K562 (cell line): ENCODE data around the gene FOXP4. TPM values are rescaled to one million over a fixed set of nuclear protein-coding genes. Genes with fewer than 3 reads are reported as not detected.

Experiments
- FIP1L1 ChIP-seq: fragments of 200-400 bp; formaldehyde crosslinking; IDR thresholded peaks from 2 replicates; pipeline ENCODE4 v1.6.1; 2018; ENCODE audit warnings: mild to moderate bottlenecking, low read depth, low read length; ENCODE audit not compliant: poor library complexity, severe bottlenecking
- FOXP1 ChIP-seq: sonication (generic); formaldehyde crosslinking; IDR thresholded peaks from 2 replicates; pipeline ENCODE4 v1.8.0; 2022; ENCODE audit warnings: mild to moderate bottlenecking, missing genetic modification reagents
- HEY1 ChIP-seq: fragments of 250-450 bp; sonication (Bioruptor Pico); IDR thresholded peaks from 2 replicates; pipeline ENCODE4 v1.5.0; 2020; ENCODE audit warnings: mild to moderate bottlenecking, moderate library complexity, borderline replicate concordance
- HMG20A ChIP-seq: fragments of 450-650 bp; formaldehyde crosslinking; conservative IDR thresholded peaks from 2 replicates; pipeline ENCODE4 v1.4.0; 2020; ENCODE audit warnings: mild to moderate bottlenecking, mixed read lengths
- MCM5 ChIP-seq: fragments of 450-650 bp; IDR thresholded peaks from 2 replicates; pipeline ENCODE4 v1.6.1; 2016; ENCODE audit warnings: low read depth
- NEUROD1 ChIP-seq: fragments of 150-350 bp; IDR thresholded peaks from 2 replicates; pipeline ENCODE4 v1.6.1; 2014; ENCODE audit warnings: borderline replicate concordance, low read length, low read depth; ENCODE audit not compliant: partially characterized antibody
- RBM17 ChIP-seq: fragments of 200-400 bp; formaldehyde crosslinking; IDR thresholded peaks from 2 replicates; pipeline ENCODE4 v1.6.1; 2017; ENCODE audit warnings: low read depth, mild to moderate bottlenecking, low read length, borderline replicate concordance
- SRSF3 ChIP-seq: fragments of 200-400 bp; formaldehyde crosslinking; IDR thresholded peaks from 2 replicates; pipeline ENCODE4 v1.6.1; 2016; ENCODE audit warnings: mild to moderate bottlenecking, low read length, moderate library complexity; ENCODE audit not compliant: insufficient read depth
- ZBTB7A ChIP-seq: IDR thresholded peaks from 2 replicates; pipeline ENCODE4 v1.6.1; 2011; ENCODE audit warnings: low read depth, mild to moderate bottlenecking, low read length, moderate library complexity, borderline replicate concordance; ENCODE audit not compliant: control insufficient read depth
- polyA plus RNA-seq, 8 experiments: library from polyadenylated mRNA; depleted of rRNA in 4 of 8; stranded (reverse) in 5 of 8; unstranded in 3 of 8; fragments of >200 nt; fragmentation: Nextera tagmentation in 2 of 8; fragmentation: Illumina TruSeq in 1 of 8; extraction: Ambion mirVana in 2 of 8; extraction: Trizol in 1 of 8; gene quantifications; 2 replicates each; pipeline versions ENCODE4 v1.2.1 to v1.2.3, GENCODE V29; 2011 to 2014; ENCODE audit warnings: inconsistent platforms in 1 of 8, missing spikeins in 1 of 8
- total RNA-seq, 7 experiments: library from RNA; depleted of rRNA in 6 of 7; stranded (reverse); fragments of >200 nt in 6 of 7; fragmentation: Illumina TruSeq in 2 of 7; extraction: Trizol in 2 of 7; gene quantifications; 2 replicates each; pipeline versions ENCODE4 v1.2.1 to v1.2.3, GENCODE V29; 2011 to 2021; ENCODE audit warnings: low replicate concordance in 1 of 7
- TF ChIP-seq, protein P1 (sequence below), 2 experiments: fragments of 450-650 bp in 1 of 2; sonication (generic) in 1 of 2; formaldehyde crosslinking in 1 of 2; IDR thresholded peaks; 2 replicates each; pipeline versions ENCODE4 v1.7.1 to v1.9.0; 2016 to 2022; ENCODE audit warnings: inconsistent platforms in 1 of 2, mild to moderate bottlenecking in 1 of 2, missing genetic modification reagents in 1 of 2
- TF ChIP-seq, protein P2 (sequence below), 3 experiments: fragments of 200-800 bp in 1 of 3; sonication (Bioruptor generic) in 1 of 3; sonication (generic) in 1 of 3; formaldehyde crosslinking in 1 of 3; IDR thresholded peaks; 2 replicates each; pipeline versions ENCODE4 v1.6.1 to v1.8.0; 2016 to 2022; ENCODE audit warnings: mild to moderate bottlenecking in 2 of 3, missing compliant biosample characterization in 2 of 3, missing genetic modification characterization in 2 of 3, missing genetic modification reagents in 1 of 3
- TF ChIP-seq, protein P3 (sequence below): fragments of 450-650 bp; formaldehyde crosslinking; conservative IDR thresholded peaks from 2 replicates; pipeline ENCODE4 v1.4.0; 2022; ENCODE audit warnings: mild to moderate bottlenecking, missing genetic modification characterization

The FOXP4 gene
- total and polyA plus RNA-seq, 9 of the 15 experiments (the other 6 are each of a cell fraction or from before 2014, with no cell fraction given), result 0.11 to 29.4 (median 2.3) TPM

DNA sequence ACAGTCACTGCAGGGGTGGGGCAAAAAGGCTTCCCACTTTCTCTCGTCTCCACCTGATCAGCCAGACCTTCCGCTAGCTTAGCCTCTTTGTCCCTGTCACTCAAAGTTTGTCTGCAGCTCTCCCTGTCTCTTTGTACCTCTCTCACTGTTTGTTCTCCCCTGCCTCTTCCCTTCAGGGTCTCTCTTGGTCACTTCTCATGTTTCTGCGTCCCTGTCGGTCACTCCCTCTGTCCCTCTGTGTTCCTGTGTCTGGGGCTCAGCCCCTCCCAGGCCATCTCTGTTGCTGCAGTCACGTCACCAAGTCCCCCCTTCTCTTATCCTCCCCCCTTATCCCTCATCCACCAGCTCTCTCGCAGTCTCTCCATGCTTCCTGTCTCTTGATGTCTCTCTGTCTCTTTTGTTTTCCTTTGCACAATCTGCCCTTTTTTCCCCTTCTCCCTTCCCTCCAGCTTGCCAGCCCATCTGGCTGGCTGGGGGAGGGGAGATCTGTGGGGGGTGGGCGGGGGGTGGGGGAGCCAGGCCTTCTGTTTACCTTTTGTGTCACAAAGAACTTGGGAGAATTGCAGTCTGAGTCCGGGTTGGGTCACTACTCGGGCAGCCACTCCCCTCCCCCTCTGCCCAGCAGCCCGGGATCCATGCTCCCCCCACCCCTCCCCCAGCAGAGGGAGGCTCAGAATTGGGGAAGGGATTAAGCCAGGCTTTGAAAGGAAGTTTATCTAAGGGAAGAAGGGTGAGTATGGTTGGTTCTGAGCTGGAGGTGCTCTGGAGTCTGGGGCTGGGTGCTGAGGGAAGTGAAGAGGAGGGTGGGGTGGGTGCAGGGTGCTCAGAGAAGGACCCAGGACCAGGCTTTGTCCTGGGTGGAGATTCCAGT is 32.3 kb downstream of the FOXP4 start (continued):
- TF ChIP-seq FIP1L1 (no peak), MCM5 (no peak), ZBTB7A (no peak), RBM17 (no peak), HMG20A (no peak), FOXP1 (CRISPR knock-in tag) (no peak), NEUROD1 (no peak), SRSF3 (no peak), HEY1 (CRISPR knock-in tag) (no peak)
- TF ChIP-seq, protein P1, sequence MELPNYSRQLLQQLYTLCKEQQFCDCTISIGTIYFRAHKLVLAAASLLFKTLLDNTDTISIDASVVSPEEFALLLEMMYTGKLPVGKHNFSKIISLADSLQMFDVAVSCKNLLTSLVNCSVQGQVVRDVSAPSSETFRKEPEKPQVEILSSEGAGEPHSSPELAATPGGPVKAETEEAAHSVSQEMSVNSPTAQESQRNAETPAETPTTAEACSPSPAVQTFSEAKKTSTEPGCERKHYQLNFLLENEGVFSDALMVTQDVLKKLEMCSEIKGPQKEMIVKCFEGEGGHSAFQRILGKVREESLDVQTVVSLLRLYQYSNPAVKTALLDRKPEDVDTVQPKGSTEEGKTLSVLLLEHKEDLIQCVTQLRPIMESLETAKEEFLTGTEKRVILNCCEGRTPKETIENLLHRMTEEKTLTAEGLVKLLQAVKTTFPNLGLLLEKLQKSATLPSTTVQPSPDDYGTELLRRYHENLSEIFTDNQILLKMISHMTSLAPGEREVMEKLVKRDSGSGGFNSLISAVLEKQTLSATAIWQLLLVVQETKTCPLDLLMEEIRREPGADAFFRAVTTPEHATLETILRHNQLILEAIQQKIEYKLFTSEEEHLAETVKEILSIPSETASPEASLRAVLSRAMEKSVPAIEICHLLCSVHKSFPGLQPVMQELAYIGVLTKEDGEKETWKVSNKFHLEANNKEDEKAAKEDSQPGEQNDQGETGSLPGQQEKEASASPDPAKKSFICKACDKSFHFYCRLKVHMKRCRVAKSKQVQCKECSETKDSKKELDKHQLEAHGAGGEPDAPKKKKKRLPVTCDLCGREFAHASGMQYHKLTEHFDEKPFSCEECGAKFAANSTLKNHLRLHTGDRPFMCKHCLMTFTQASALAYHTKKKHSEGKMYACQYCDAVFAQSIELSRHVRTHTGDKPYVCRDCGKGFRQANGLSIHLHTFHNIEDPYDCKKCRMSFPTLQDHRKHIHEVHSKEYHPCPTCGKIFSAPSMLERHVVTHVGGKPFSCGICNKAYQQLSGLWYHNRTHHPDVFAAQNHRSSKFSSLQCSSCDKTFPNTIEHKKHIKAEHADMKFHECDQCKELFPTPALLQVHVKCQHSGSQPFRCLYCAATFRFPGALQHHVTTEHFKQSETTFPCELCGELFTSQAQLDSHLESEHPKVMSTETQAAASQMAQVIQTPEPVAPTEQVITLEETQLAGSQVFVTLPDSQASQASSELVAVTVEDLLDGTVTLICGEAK (IDR thresholded peaks at IDR 0.05), result 0 out of 2 replicates have a peak, but pooled peaks have one; percentile 39
- TF ChIP-seq, protein P1 (CRISPR knock-in tag; IDR thresholded peaks at IDR 0.05), result no peak
- TF ChIP-seq, protein P2, sequence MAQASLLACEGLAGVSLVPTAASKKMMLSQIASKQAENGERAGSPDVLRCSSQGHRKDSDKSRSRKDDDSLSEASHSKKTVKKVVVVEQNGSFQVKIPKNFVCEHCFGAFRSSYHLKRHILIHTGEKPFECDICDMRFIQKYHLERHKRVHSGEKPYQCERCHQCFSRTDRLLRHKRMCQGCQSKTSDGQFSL (CRISPR knock-in tag; IDR thresholded peaks at IDR 0.05), result peak; percentile 65
- TF ChIP-seq, protein P2 (tag; IDR thresholded peaks at IDR 0.05), result peak in 1 of 2 experiments; percentile 81; a peak in 2 of 4 replicates
- TF ChIP-seq, protein P3, sequence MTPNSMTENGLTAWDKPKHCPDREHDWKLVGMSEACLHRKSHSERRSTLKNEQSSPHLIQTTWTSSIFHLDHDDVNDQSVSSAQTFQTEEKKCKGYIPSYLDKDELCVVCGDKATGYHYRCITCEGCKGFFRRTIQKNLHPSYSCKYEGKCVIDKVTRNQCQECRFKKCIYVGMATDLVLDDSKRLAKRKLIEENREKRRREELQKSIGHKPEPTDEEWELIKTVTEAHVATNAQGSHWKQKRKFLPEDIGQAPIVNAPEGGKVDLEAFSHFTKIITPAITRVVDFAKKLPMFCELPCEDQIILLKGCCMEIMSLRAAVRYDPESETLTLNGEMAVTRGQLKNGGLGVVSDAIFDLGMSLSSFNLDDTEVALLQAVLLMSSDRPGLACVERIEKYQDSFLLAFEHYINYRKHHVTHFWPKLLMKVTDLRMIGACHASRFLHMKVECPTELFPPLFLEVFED (CRISPR knock-in tag), result peak; percentile 64; the same call in 1 of the 2 replicates
